NCI-H146 treated with DMSO at 0.1 percent for 48 hours (cell line): ENCODE measurements around the gene ABCC1.

Experiments
- DNase-seq: peaks from one replicate; lab custom pipeline; 2025; ENCODE audit not compliant: unreplicated experiment; lab: John Stamatoyannopoulos, UW

Gene ABCC1

DNA sequence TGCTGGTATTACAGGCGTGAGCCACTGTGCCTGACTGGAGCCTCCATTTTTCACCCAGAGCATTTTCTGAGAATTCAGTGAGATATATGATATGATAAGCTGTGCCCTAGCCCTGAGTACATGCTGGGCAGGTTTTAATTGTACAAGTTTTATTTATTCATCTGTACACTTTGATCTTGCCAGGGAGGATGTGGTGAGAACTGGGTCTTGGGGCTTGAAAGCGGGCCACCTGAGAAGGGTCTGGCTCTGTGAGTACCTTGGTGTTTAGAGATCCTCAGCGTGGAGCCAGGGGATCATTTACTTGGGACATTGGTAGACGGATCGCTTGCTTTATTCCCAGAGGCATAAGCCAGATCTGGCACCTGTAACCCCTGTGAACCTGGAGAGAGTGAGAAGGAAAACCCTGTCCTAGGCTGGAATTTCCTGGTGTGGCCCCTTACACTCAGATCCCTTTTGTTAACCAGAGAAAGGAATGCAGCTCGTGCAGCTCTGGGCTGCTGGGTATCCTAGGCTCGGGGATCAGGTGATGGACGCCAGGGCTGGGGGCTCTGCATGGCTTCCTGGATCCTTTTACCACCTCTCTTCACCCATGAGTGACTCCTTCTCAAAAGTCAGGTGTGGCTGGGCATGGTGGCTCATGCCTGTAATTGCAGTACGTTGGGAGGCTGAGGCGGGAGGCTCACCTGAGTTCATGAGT, 91.9 kb downstream of the ABCC1 start:
- DNase-seq = no peak

DNA sequence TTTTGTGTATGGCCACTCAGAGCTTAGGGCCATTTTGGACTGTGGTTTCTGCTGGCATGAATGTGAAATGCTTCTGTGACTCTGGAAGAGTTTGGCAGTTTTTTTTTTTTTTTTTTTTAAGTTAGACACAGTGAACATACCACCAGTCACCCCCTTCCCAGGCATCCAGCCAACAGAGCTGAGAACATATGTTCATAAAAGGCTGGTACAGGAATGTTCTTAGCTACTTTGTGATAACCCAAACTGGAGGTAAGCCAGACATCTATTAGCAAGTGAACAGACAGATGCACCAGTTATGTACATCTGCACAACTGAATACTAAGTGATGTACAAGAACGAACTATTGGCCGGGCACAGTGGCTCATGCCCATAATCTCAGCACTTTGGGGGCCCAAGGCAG, 92.7 kb downstream of the ABCC1 start:
- DNase-seq = no peak

DNA sequence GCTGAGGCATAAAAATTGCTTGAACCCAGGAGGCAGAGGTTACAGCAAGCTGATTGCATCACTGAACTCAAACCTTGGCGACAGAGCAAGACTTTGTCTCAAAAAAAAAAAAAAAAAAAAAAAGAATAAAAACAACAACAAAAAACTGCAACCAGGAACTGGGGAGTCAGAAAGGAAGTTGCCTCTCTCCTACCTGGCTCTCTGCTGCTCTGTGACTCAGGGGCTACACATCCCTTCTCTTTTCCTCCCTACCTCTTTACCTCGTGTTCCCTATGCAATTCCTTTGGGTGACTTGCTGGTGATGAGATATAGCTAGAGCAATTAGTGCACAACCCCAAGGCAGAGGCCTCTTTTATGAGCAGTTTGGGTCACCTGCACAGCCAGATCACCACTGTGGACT, 95.9 kb downstream of the ABCC1 start:
- DNase-seq = no peak

GRCh38 chr16:16045879-16046278, 96.5 kb downstream of the ABCC1 start:
- DNase-seq = no peak

DNA sequence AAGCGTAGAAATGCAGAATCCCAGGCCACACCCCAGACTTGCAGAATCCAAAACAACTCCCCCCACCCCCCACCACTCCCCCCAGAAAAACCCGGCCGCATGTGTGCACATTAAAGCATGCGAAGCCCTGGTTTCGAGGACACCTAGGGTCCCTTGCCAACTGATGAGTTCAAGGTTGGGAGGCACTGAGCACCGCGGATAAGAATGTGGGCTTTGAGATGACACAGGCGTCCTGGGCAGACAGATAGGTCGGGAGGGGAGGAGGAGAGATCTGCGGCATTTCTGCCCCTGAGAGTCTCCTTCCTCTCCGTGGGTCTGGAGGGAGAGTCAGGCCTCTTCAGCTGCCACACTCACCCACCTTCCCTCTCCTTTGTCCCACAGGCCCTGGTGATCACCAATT, 98.3 kb downstream of the ABCC1 start:
- no peak for DNase-seq

DNA sequence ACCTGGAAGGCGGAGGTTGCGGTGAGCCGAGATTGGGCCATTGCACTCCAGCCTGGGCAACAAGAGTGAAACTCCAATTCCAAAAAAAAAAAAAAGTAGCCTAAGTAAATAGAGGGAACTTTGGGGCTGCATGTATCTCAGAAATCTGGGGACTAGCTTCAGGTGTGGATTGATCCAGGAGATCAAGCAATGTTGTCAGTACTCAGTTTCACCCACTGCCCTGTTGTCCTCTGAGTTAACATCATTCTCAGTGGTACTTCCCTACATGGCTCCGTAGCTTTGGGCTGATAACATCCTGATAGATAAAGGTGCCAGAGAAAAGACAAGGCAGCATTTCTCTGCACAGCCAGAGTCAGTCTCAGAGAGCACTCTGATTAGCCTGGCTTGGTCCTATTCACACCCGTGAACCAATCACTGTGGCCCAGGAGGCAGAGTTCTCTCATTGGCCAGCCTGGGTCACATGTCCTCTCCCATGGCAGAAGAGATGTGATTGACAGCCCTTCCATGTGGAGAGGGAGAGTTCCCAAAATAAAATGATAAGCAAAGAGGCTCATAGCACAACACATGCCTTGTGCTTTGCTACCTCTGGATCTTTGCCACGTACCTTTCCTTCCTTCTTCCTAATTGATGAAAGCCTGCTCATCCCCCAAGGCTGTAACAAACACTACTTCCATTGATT, 99.6 kb downstream of the ABCC1 start:
- no peak for DNase-seq

DNA sequence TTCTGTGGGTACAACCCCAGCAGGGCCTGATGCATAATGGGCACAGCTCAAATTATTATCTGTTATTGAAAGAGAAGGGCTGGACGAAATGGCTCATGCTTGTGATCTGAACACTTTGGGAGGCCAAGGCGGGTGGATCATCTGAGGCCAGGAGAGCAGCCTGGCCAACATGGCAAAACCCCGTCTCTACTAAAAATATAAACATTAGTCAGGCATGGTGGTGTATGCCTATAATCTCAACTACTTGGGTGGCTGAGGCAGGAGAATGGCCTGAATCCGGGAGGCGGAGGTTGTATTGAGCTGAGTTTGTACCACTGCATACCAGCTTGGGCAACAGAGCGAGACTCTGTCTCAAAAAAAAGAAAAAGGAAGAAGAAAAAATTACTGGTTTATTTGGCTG, 100.7 kb downstream of the ABCC1 start:
- no peak for DNase-seq

DNA sequence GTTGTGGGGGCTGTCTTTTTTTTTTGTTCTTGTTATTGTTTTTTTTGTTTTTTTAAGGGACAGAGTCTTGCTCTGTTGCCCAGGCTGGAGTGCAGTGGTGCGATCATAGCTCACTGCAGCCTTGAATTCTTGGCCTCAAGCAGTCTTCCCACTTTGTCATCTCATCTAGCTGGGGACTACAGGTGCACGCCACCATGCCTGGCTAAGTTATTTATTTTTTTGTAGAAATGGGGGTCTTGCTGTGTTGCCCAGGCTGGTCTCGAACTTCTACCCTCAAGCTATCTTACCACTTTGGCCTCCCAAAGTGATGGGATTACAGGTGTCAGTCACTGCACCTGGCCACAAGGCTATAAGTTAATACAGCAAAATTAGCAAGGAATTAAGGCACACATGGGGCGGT, 101.7 kb downstream of the ABCC1 start:
- no peak for DNase-seq

DNA sequence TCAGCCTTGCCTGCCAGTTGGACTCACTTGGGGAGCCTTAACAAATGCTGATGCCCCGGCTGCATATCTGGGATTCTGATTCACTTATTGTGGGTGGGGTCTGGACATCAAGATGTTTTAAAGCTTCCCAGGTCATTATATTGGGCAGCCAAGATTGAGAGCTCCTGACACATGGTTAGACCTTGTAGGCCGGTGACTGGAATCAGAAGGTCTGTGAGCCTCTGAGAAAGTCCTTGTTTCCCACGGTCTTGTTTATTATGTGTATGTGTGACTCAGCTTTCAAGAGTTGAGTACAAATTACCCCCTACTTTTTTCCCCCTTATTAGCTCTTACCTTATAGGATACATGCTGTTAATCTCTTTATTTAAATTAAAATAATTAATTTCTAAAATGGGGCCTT, 103.5 kb downstream of the ABCC1 start:
- DNase-seq = no peak

- DNase-seq = no peak
Observed at GRCh38 chr16:16057102-16057501, 107.7 kb downstream of the ABCC1 start.

- no peak for DNase-seq
Observed at GRCh38 chr16:16059160-16059559, 109.7 kb downstream of the ABCC1 start.

DNA sequence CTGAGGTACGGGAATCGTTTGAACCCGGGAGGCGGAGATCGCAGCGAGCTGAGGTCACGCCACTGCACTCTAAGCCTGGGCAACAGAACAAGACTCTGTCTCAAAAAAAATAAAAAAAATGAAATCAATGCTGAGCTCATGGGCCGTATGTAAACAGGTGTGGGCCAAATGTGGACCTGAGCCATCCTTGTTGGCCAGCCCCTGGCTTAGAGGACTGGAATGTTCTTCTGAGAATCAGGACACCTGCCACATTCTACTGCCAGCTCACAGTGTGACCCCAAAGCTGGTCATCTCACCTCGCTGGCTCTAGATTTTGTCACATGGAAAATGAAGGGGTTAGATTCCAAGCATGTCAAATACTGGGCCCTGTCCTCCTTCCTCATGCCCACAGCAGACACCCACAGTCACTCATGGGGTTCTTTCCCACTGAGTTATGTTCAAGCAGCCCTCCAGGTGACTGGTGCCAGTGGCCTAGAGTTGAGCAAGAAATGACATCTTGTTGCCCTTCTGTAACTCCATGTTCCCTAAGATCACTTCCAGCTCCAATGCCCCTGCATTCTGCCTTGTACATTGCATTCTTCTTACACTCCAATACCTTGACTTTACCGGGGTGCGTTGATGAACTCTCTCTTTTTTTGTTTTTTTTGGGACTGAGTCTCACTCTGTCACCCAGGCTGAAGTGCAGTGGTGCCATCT, 110.6 kb downstream of the ABCC1 start:
- DNase-seq = no peak

- DNase-seq = no peak
Observed at GRCh38 chr16:16062023-16062937, 112.9 kb downstream of the ABCC1 start.

- DNase-seq = no peak
Observed at GRCh38 chr16:16063683-16064082, 114.3 kb downstream of the ABCC1 start.

DNA sequence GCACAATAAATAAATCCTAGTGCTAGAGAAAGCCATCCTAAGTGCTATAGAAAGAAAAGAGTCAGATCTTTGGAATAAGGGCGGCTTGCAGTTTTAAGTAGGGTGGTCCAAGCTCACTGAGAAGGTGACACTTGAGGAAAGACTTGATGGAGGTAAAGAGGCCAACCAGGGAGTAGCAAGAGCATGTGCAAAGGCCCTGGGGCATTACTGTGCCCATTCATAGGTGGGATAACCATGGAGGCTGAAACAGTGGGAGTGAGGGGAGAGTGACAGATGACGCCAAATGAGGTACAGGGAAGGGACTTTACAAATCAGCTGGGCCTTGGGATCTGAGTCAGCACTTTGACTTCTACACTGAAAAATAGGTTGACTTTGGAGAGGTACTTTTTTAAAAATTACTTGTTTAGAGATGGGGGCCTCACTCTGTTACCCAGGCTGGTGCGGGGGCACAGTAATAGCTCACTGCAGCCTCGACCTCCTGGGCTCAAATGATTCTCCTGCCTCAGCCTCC, 115.5 kb downstream of the ABCC1 start:
- no peak for DNase-seq

GRCh38 chr16:16067127-16067526, 117.7 kb downstream of the ABCC1 start:
- no peak for DNase-seq

GRCh38 chr16:16071631-16072244, 122.3 kb downstream of the ABCC1 start:
- no peak for DNase-seq

GRCh38 chr16:16073001-16073545, 123.7 kb downstream of the ABCC1 start:
- no peak for DNase-seq

- DNase-seq = no peak
Observed at GRCh38 chr16:16073891-16074881, 124.8 kb downstream of the ABCC1 start.
